Cardiac muscle cell (in vitro differentiated cells and primary cell): ENCODE results near the gene SYNJ2. TPM values are rescaled to one million over a fixed set of nuclear protein-coding genes. Genes with fewer than 3 reads are reported as not detected.

ENCODE experiments used
- DNase-seq, 2 donors: peaks; one replicate each; pipeline versions ENCODE4 v3.0.0 to v3.0.0-alpha.2; 2010 to 2017; ENCODE audit warnings: low read depth in 1 of 2, low spot score in 1 of 2
- H3K27ac ChIP-seq: fragments of 200-600 bp; sonication (generic); 2 replicates; pipeline ENCODE4 v1.5.1; 2016
- H3K27me3 ChIP-seq: fragments of 200-600 bp; sonication (generic); 2 replicates; pipeline ENCODE4 v1.6.0; 2016; ENCODE audit warnings: control low read depth
- H3K36me3 ChIP-seq: fragments of 200-600 bp; sonication (generic); 2 replicates; pipeline ENCODE4 v1.5.1; 2016; ENCODE audit warnings: control low read depth
- H3K4me1 ChIP-seq: fragments of 200-600 bp; sonication (generic); 2 replicates; pipeline ENCODE4 v1.8.1; 2017; ENCODE audit warnings: low read depth, mild to moderate bottlenecking, mixed run types
- H3K4me3 ChIP-seq: fragments of 200-600 bp; sonication (generic); 2 replicates; pipeline ENCODE4 v1.5.1; 2016; ENCODE audit warnings: mild to moderate bottlenecking
- H3K9me3 ChIP-seq: fragments of 200-600 bp; sonication (generic); 2 replicates; pipeline ENCODE4 v1.5.1; 2017; ENCODE audit warnings: low read depth, mild to moderate bottlenecking, control low read depth
- CTCF ChIP-seq: IDR thresholded peaks from 2 replicates; pipeline ENCODE4 v1.5.1; 2012; ENCODE audit warnings: low read depth, mild to moderate bottlenecking, low read length
- polyA plus RNA-seq: library from polyadenylated mRNA; unstranded; fragments of >200 nt; fragmentation: Nextera tagmentation; extraction: Ambion mirVana; gene quantifications from 2 replicates; pipeline ENCODE4 v1.2.1, GENCODE V29; 2016
- total RNA-seq: library from RNA; depleted of rRNA; stranded (reverse); fragments of >200 nt; gene quantifications from 2 replicates; pipeline ENCODE4 v1.2.3, GENCODE V29; 2016

Gene SYNJ2
- total and polyA plus RNA-seq, 2 experiments from 2014 or later = 2.1 to 2.9 TPM

- no peak overlapping the region for H3K27ac ChIP-seq
- H3K36me3 ChIP-seq = no peaks in the 10 kb centered on the region
- H3K4me3 ChIP-seq = no peak overlapping the region
- H3K27me3 ChIP-seq = no peaks in the 10 kb centered on the region
- no peaks in the 10 kb centered on the region for H3K4me1 ChIP-seq
- no peak for TF ChIP-seq CTCF
- H3K9me3 ChIP-seq = no peaks in the 10 kb centered on the region
- DNase-seq = no peak
Measured at GRCh38 chr6:158056804-158057203, 75.1 kb downstream of the SYNJ2 start.

GRCh38 chr6:158057213-158057987 lies 75.7 kb downstream of the SYNJ2 start:
- Histone ChIP-seq H3K27ac (no peak overlapping the region), H3K4me3 (no peak overlapping the region), H3K9me3 (no peaks in the 10 kb centered on the region), H3K27me3 (no peaks in the 10 kb centered on the region), H3K36me3 (no peaks in the 10 kb centered on the region), H3K4me1 (no peaks in the 10 kb centered on the region)
- TF ChIP-seq CTCF = no peak
- DNase-seq = peak in 1 of 2 donors; percentile 84

GRCh38 chr6:158058171-158058651 lies 76.5 kb downstream of the SYNJ2 start:
- TF ChIP-seq CTCF = no peak
- Histone ChIP-seq H3K27ac (no peak overlapping the region), H3K9me3 (no peaks in the 10 kb centered on the region), H3K4me3 (no peak overlapping the region), H3K36me3 (no peaks in the 10 kb centered on the region), H3K4me1 (no peaks in the 10 kb centered on the region), H3K27me3 (no peaks in the 10 kb centered on the region)
- DNase-seq = peak in 1 of 2 donors; percentile 53

GRCh38 chr6:158059108-158059507 lies 77.4 kb downstream of the SYNJ2 start:
- no peak overlapping the region for H3K27ac ChIP-seq

More at GRCh38 chr6:158059108-158059507, 77.4 kb downstream of the SYNJ2 start:
- no peaks in the 10 kb centered on the region for H3K27me3 ChIP-seq
- no peaks in the 10 kb centered on the region for H3K9me3 ChIP-seq
- no peak overlapping the region for H3K4me3 ChIP-seq
- DNase-seq = no peak
- no peaks in the 10 kb centered on the region for H3K4me1 ChIP-seq
- TF ChIP-seq CTCF = no peak
- H3K36me3 ChIP-seq = no peaks in the 10 kb centered on the region
